Activated CD4-positive, alpha-beta T cell treated with anti-CD3 and anti-CD28 coated beads, Interleukin-2, amount 50 U/mL, for 4 hours (primary cell): ENCODE results near the gene TMEM38A.

Experiments used
- DNase-seq, 2 experiments: peaks; one replicate each; pipeline ENCODE4 v3.0.0-alpha.2; 2020

The TMEM38A gene

GRCh38 chr19:16660763-16661479, at the start of gene TMEM38A:
Gene TMEM38A (plus strand): TSS chr19:16661139. CDS start chr19:16661218, 79 bp downstream.
- peak; percentile 13 to 18 for DNase-seq

- DNase-seq: no peak
Observed at GRCh38 chr19:16612636-16613035, 48.3 kb upstream of the TMEM38A start.

DNA sequence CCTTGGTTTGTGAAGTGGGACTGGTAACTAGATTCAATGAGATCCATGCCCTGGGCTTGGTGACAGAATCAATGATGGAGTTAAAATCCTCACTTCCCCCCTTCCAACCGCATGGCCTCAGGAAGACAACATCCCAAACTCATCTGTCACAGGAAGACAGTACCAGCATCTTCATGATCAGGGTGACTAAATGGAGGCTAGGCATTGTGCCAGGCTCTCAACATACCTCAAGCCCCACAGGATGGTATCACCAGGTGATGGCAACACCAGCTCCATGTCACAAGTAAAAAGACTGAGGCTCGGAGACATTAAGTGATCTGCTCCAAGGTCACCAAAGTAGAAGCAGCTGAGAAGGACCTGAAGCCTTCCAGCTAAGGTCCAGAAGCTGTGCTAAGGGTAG, 47.1 kb upstream of the TMEM38A start:
- DNase-seq: no peak

DNA sequence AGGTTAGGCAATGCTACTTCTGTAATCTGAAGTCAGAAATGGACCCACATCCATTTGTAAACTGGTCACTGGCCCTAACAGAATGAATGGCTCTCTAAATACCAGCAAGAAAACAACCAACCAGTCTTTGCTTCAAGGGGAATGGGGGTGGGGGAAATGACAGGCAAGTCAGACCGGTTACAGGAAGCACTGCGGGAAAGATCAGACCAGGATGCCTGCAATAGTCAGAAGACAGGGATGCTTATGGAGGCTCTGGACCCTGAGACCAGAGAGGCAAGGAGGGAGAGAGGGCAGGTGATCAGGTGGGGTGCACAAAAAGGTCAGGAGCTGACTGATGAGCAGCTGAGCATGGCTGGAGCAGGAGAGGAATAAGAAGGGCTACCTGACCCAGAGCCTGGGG, 46.0 kb upstream of the TMEM38A start:
- no peak for DNase-seq

DNA sequence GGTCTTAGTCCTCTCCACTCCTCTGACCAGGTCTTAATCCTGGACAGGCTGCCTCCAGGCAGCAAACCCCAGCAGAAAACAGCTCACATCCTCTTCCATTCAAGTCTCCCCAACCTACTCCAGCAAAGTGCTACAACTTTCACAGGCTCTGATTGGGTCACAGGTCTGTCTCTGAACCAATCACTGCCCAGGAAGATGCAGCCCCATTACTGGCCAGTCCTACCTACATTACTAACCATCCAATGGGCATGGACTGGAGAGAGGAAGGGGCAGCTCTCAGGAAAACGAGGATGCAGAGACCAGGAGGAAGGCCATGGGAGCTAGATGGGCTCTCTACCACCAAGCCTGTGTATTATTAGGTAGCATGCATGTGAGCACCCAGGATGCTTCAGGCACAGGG, 45.1 kb upstream of the TMEM38A start:
- no peak for DNase-seq

- DNase-seq: no peak
Observed at GRCh38 chr19:16618248-16618647, 42.7 kb upstream of the TMEM38A start.

GRCh38 chr19:16619457-16619856, 41.5 kb upstream of the TMEM38A start:
- no peak for DNase-seq

DNA sequence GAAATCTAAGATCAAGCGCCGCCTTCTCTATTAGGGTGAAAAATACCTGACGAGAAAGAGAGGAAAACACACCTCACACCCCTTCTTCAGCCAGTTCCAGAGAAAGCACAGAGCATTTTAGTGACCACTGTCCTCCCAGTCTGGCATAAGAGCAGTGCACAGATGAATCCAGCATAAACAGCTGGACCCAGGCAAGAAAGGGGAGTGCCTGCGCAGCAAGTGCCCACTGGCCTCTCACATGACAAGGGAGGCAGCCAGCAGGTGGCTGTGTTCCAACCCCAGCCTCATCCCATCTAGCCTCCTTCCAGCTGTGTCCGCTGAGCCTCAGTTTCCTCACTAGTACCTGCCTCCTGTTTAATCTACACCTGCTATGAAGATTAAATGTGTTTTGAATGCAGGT, 40.9 kb upstream of the TMEM38A start:
- DNase-seq: no peak

DNA sequence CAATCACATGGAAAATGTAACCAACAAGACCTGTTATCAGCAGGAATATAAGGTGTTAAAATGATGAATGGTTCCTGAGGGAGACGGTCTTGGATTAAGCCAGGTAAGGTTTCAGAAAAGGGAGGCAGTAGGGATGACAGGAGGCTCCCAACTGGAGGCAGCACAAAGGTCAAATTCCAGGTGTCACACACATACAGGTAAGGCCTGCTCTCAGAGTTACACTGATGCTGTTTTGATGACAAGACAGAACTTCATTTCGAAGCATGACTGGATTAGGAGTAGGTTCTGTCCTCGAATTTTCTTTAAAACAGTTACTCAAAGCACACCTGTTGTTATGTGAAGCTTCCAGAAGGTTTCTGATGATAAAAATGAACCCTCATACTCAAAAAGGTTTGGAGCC, 40.4 kb upstream of the TMEM38A start:
- no peak for DNase-seq

DNA sequence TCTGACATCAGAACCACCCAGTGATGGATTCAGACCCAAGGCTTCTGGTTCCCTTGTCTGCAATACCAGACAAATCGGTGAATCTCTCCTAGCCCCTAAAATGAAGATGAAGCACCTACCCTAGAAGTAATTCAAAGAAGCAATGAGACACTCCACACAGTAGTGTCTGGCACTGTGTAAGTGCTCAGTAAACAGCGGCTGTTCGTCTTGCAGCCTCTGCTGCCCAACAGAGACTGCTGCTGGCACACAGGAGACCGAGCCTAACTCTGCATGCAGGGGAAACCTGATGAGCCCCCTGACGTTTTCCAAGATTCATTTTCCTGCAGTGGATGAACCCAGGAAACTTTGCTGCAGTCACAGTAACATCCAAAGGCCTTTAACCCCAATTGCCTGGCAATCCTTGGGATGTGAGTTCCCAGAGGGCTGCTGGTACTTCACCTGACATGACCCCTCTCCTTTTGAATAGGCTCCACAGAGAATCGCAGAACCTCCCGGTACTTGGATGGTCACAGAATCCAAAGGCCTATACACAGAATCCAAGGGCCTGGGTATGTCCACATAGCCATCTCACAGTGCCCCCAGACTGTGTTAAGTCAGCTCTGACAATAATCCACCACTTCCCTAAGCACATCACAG, 39.7 kb upstream of the TMEM38A start:
- no peak for DNase-seq

- no peak for DNase-seq
Observed at GRCh38 chr19:16623066-16623465, 37.9 kb upstream of the TMEM38A start.

- no peak for DNase-seq
Observed at GRCh38 chr19:16623576-16623975, 37.4 kb upstream of the TMEM38A start.

DNA sequence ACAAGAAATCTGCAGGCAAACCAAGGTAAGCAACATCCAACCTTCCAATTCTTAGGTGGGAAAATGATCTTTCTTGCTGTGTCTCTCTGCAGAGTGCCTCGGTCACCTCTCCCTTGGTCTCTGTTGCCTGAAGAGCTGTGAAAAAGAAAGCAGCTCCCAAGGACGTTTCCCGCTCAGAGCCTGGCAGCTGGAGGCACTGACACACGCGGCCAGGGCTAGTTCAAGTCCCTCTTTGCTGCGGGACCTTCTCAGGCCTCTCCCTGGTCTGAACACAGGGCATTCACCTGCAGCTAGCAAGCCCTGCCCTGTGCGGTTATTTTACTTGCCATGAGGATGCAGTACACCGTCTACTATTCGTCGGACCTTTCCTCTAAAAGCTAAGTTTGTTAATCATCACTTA, 36.7 kb upstream of the TMEM38A start:
- DNase-seq: no peak

DNA sequence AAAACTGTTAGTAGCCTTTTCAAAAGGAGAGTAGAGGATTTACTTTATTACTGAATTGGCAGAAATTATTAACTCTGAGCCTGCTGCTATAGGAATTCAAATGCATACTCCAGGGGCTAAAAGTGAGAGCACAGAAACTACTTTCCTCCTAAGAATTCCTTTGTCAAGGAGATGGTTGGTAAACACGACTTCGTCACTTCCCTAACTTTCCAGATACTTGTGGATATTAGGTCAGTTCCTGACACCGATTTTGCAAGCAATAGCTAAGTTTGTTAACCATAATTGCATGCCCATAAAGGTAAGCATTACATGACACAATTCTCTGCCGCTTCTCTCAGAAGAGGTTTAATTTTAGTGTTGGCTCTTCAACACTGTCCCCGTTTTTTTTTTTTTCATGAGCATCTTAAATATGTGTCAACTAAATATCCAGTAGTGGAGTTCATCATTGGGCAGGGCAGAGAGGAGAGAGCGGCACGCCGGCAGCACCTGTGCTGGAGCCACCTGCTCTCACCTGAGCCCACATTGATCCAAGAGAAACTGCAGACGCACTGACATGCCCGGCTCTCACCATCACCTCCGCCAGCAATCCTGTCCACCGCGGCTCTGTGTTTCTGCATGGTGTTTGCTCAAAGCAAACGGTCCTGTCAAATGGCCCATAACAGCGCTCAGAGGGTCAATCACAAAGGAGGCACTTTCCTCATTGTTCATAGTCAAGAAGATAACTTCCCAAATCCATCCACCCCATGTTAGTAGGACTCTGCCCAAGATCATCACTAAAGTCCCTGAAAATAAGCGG, 35.6 kb upstream of the TMEM38A start:
- no peak for DNase-seq

DNA sequence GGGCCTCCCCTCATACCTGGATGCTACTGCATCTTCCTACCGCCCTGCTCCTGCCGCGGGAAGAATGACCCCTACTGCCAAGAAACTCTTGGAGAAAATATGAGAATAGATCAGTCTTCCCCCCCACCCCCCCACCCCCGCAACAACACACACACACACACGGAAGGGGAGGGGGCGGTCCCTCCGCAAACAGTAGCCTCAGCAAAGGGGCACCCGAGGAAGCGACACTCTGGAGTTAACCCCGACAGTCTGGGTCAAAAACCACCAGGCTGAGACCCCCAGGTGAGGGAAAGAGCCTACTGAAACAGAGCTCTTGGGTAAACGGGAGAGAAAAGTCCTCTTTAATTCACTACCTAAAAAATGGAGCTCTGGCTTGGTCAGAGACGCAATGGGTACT, 34.1 kb upstream of the TMEM38A start:
- DNase-seq: peak in 1 of 2 experiments; percentile 14

DNA sequence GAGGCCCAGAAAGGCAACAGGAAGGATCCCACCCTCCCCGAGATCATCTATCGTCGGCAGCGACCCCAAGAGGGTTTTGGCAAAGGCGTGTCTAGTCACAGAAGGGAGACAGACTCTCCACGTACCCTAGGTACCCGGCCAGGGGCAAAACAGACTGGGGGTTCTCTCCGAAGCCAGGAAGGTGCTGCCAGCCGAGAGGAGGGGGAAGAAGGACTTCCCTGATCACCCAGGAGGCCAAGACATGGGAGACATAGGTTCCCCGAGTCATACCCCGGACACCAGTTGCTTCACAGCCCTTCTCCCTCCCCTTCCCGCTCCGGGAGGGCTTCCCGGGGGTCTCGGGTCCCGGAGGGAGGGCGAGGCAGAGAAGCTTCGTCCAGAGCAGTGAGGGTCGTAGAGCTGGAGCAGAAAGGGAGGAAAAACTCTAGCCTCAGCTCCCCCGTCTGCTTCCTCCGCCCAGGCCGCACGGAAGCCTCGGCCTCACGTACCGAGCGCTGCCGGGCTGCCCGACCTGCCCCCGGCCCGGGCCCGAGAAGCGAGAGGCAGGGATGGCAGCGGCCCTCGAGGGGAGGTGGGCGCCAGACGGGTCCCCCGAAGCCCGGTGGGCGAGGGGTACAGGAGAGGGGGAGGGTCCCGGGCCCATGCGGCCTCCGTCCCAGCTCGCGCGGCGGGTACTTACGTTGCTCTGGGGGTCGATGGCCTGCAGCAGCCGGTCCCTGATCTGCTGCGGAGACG, 33.6 kb upstream of the TMEM38A start:
- DNase-seq: no peak

GRCh38 chr19:16627928-16628182, 33.1 kb upstream of the TMEM38A start:
- no peak for DNase-seq

DNA sequence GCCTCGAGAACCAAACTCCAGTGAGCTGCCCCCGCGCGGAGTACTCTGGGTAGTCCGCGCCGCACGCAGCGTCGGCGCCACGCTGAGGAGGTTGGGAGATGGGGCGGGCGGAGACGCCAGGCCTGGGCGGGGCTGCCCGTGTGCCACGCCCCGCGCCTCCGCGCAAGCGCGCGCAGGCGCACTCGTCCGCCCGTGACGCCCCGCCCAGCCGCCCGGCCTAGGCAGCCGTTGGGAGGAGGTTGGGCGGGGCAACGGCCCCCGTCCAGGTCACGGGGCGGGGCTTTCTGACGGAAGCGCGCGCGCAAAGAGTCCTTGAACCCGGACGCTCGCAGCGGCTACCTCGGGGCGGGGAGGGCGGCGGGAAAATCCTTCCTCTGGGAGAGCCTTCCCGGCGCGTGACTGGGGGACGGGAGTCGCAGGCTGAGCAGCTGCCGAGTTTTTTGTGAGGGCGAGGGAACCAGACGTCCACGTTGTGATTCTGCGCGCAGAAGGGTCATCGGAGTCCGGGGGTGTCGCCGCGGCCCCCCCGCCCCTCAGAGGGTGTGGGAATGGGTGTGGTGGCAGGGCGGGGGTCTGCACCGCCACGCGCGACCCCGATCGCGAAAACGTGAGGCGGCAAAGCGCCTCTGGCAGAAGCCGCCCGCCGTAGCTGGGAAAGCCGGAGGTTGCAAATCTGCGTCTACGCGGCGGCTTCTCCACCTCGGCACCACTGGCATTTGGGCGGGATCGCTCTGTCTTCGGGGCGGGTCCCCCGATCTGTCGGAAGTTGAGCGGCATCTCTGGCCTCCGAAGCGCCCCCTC, 32.6 kb upstream of the TMEM38A start, which contains the start of gene MED26:
Gene MED26 (minus strand): TSS at position 22 of the 801 bp plus-strand sequence. CDS start 261 bp downstream, outside the sequence.
- peak; percentile 90 to 91 for DNase-seq

DNA sequence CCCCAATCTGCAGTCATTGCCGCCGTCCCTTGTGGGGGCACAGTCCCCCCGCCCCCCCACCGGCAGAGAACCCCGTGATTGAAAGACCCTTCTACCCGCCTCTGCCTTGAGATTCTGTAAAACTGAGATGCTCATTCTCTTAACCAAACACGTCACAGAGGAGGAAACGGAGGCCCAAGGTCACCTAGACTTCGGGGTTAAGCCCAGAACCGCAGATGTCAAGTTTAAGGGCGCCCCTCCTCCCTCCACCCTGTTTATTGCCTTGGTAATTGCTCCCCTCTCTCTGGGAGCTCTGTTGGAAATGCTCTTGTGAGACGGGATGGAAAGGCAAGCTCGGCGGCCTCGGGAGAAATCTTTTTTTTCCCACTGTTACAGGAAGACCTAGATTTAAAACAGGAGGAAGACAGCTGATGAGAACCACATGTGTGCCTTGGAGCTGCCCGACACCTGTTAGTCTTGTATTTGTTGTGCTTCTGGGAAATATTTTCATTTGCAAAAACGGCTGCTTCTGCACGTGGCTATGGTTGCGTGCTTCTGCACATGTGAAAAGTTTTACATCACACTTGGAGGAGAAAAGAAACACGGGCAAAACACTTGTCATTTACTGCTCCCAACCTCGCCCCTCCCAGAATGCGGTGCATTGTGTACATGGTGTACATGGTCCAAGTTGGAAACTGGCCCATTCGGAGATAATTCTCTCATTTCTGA, 31.8 kb upstream of the TMEM38A start:
- peak; percentile 8 to 15 for DNase-seq

DNA sequence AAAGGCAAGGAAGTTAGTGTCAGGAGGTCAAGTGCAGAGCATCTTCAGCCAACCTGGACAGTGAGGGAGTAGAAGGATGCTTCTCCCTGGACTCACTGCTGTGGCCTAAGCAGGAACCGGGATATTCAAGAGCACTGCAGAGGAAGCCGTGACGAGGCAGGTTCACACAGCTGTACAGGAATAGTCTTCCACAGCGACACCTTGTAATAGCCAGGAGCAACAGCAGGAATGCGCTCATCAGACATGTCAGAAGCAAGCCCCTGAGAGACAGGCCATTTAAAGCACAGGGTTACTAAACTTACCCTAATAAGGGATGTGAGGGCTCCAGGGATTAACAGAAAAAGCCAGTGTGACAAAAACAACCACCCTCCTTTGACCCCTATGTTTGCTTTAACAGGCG, 29.5 kb upstream of the TMEM38A start:
- no peak for DNase-seq

DNA sequence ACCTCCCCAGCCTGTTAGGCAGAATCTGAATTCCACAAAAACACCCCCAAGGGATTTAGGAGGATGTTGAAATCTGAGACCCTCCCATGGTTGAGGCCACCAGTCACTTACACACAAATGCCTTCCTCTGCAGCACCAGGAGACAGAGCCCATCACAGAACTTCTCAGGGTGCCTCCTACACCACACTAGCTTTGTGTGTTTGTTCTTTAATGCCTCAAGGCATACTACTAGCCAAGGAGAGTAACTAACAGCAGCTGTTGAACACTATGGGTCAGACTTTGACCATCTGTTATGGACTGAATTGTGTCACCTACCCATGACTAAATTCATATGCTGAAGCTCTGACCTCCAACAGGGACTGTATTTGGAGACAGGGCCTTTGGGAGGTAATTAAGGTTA, 23.4 kb upstream of the TMEM38A start:
- DNase-seq: no peak

GRCh38 chr19:16638666-16639065, 22.3 kb upstream of the TMEM38A start:
- no peak for DNase-seq
